Measurements from ENCODE around the gene SETD6. TPM values are rescaled to one million over a fixed set of nuclear protein-coding genes. Genes with fewer than 3 reads are reported as not detected.

SETD6 gene
- total RNA-seq, 1 donor from 2014 or later: 79.1 TPM

DNA sequence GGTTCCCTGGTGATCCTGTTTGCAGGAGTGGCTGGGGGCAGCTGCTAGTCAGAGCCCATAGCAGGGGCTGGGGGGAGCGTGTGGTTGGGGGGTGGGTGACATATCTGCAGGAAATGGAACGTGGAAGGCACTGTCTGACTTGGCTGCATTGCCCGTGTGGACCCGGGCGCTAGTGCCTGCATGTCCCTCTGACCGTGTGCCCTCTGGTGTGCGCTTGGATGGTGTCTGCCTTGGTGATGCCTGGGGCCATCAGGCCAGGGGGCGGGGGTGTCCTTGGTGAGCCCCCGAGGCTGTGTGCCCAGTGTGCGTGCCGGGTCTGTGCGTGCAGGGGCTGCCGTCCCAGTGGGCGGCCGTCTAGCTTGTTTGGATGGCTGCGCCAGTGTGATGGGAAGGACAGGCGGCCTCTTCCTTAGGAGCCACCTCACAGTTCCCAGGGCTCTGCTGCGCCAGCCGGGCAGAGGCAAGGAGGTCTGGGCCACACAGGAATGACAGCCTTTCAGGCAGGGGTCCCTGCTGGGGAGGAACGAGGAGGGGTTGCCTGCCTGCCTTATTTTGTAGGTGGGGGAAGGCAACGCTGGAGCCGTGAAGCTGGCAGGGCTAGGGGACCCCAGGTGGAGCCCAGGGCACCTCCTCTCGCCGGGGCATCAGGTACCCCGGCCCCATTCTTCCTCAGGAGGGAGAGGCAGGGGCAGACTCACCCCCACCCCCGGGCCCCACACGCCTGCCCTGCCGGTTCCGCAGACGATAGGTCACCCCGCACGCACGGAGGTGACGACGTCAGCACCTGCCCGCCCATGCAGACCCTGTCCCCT lies 14.7 kb upstream of the SETD6 start:
- intact Hi-C loops (cut with DNase I): loop anchor here (1.0 kb wide), 1 partner anchor 34 kb away; no protein-coding TSS in a partner anchor
- DNase-seq (ENCODE audit: extremely low spot score in 2 of 2): no peak
- H3K9me3 ChIP-seq: no peaks in the 10 kb centered on the region
- H3K4me3 ChIP-seq: peak overlapping the region; percentile 32 to 40
- H3K4me1 ChIP-seq: peaks cover 20% of the 10 kb centered on the region
- TF ChIP-seq POLR2AphosphoS5 (IDR thresholded peaks at IDR 0.05; ENCODE audit: insufficient read depth in 1 of 2, low read depth in 1 of 2): no peak
- TF ChIP-seq, protein P1, sequence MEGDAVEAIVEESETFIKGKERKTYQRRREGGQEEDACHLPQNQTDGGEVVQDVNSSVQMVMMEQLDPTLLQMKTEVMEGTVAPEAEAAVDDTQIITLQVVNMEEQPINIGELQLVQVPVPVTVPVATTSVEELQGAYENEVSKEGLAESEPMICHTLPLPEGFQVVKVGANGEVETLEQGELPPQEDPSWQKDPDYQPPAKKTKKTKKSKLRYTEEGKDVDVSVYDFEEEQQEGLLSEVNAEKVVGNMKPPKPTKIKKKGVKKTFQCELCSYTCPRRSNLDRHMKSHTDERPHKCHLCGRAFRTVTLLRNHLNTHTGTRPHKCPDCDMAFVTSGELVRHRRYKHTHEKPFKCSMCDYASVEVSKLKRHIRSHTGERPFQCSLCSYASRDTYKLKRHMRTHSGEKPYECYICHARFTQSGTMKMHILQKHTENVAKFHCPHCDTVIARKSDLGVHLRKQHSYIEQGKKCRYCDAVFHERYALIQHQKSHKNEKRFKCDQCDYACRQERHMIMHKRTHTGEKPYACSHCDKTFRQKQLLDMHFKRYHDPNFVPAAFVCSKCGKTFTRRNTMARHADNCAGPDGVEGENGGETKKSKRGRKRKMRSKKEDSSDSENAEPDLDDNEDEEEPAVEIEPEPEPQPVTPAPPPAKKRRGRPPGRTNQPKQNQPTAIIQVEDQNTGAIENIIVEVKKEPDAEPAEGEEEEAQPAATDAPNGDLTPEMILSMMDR (IDR thresholded peaks at IDR 0.05): no peak
- TF ChIP-seq POLR2A (IDR thresholded peaks at IDR 0.05): no peak
- H3K27me3 ChIP-seq: no peaks in the 10 kb centered on the region
- peaks cover 0 to 3% of the 10 kb centered on the region in 2 donors for H3K36me3 ChIP-seq
- no peak overlapping the region for H3K27ac ChIP-seq

DNA sequence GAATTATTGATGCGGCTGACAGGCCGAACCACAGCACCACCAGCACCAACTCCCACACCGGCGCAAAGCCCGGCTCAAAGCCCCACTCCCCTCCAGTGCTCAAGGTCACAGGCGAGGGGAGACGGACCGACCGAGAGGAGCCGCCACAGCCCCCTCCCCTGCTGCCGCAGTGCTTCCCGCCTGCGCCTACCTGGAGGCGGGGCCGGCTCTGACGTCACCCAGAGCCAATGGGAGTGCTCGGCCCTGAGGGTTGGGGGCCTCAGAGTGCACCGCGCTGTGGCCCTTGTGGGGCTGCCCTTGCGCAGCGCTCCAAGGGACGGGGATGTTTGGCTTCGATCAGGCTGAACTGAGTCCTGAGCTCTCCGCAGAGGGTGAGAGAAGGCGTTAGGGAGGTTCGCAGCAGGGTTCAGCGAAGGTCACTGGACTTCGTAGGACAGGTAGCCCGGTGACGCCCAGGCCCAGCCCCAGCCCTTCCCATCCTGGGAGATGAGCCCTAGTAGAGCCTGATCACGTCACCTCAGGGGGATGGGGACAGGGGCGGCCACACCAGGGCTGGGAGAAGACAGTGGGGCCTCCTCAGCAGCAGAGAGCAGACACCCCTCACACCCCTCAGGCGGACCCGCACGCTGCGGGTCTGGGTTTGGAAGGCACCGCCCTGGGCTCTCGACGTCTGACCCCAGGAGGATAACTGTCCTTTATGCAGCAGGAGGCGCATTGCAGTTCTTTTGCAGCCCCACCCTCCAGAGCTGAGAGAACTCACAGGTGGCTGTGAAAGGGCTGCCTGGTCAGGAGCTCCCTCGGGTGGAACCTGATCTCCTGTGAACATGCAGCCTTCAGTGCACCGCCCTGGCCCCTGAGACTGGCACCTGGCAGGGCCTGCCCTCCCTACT lies 13.8 kb upstream of the SETD6 start:
- Histone ChIP-seq H3K9me3 (no peaks in the 10 kb centered on the region), H3K4me3 (peak overlapping the region; percentile 32 to 40), H3K4me1 (peaks cover 20% of the 10 kb centered on the region), H3K27ac (no peak overlapping the region), H3K36me3 (peaks cover 0 to 3% of the 10 kb centered on the region in 2 donors), H3K27me3 (no peaks in the 10 kb centered on the region)
- intact Hi-C loops (cut with DNase I): no loop called here
- no peak for DNase-seq (ENCODE audit: extremely low spot score in 2 of 2)
- no peak for TF ChIP-seq POLR2AphosphoS5 (IDR thresholded peaks at IDR 0.05; ENCODE audit: insufficient read depth in 1 of 2, low read depth in 1 of 2)
- no peak for TF ChIP-seq POLR2A (IDR thresholded peaks at IDR 0.05)
- TF ChIP-seq, protein P1 (IDR thresholded peaks at IDR 0.05): no peak

DNA sequence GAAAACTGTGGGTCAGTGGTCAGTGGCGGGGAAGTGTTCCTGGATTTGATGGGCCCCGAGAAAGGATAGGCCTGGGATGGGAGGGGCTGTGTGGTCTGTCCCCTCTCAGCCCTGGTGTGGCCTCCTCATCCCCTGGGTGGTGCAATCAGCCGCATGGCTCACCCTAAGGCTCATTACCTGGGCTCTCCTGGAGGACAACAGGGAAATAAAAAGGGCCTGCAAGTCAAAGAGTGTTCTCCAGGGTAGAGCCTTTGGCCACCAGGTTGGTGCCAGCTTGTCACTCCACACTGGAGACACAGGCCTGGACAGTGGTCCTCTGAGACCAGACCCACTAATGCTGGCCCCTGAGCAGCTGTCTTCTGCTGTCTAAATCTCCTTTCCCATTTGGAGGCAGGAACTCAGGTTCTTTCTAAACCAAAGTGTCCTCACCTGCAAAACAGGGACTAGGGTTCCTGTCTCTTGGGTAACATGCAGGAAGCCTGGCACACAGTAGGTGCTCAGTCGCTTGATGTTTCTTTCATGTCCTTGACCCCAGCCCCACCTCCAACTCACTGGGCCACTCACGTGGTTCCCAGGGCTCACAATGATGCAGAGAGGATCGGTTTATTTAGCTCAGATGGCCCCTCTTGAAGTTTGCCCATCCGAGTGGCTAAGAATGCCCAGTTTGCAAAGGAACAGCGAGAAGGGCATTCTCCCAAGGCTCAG lies 12.9 kb upstream of the SETD6 start:
- intact Hi-C loops (cut with DNase I): no loop called here
- Histone ChIP-seq H3K27me3 (no peaks in the 10 kb centered on the region), H3K36me3 (peaks cover 0 to 3% of the 10 kb centered on the region in 2 donors)

DNA sequence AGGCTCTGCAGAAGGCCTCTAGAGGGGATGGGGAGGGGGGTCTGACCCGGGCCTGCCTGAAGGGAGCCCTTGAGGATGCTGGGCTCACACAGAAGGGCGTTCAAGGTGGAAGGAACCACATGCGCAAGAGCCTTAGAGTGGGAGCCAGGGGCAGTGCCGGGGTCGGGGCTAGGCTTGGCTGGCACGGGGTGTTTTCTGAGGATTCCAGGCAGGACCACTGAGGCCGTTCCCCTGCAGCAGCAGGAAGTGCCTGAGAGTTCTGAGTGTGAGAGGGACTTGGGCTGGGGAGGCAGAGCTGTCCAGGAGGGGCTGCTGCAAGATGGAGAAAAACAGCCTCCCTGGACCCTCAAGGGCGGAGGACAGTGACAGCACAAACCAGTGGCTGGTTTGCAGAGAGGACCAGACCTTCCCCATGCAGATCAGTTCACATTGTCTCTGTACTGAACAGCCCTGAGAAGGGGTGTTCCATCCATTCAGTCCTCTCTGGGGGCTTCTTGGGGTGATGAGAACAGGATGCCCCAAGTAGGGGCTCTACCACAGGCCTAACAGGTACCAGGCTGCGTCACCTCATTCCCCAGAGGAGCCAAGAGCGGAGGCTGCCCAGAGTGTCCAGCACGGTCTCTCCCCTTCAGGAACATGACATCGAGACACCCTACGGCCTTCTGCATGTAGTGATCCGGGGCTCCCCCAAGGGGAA lies 12.0 kb upstream of the SETD6 start:
- Histone ChIP-seq H3K27me3 (no peaks in the 10 kb centered on the region), H3K27ac (no peak overlapping the region), H3K4me1 (peaks cover 20% of the 10 kb centered on the region), H3K9me3 (no peaks in the 10 kb centered on the region), H3K4me3 (no peak overlapping the region), H3K36me3 (peaks cover 0 to 3% of the 10 kb centered on the region in 2 donors)
- intact Hi-C loops (cut with DNase I): no loop called here
- DNase-seq (ENCODE audit: extremely low spot score in 2 of 2): no peak
- TF ChIP-seq POLR2AphosphoS5 (IDR thresholded peaks at IDR 0.05; ENCODE audit: insufficient read depth in 1 of 2, low read depth in 1 of 2) (no peak), POLR2A (IDR thresholded peaks at IDR 0.05) (no peak)
- TF ChIP-seq, protein P1 (IDR thresholded peaks at IDR 0.05): no peak

More for the DNA sequence above, 12.9 kb upstream of the SETD6 start:
- no peak overlapping the region for H3K4me3 ChIP-seq
- peaks cover 20% of the 10 kb centered on the region for H3K4me1 ChIP-seq
- TF ChIP-seq, protein P1 (IDR thresholded peaks at IDR 0.05): no peak
- no peak for TF ChIP-seq POLR2AphosphoS5 (IDR thresholded peaks at IDR 0.05; ENCODE audit: insufficient read depth in 1 of 2, low read depth in 1 of 2)
- no peaks in the 10 kb centered on the region for H3K9me3 ChIP-seq
- H3K27ac ChIP-seq: no peak overlapping the region
- DNase-seq (ENCODE audit: extremely low spot score in 2 of 2): no peak
